Activated T-helper 1 cell treated with Interleukin-2 at 50 U/mL for 16 hours (primary cell): ENCODE results near the gene MAN1C1.

Experiments
- DNase-seq: peaks from one replicate; pipeline ENCODE4 v3.0.0-alpha.2; 2020; ENCODE audit warnings: low read depth

The MAN1C1 gene

GRCh38 chr1:25803368-25803767, 186.8 kb downstream of the MAN1C1 start:
- DNase-seq: no peak

- no peak for DNase-seq
These were observed 187.8 kb downstream of the MAN1C1 start for GRCh38 chr1:25804244-25804963.

GRCh38 chr1:25804964-25805862, 188.6 kb downstream of the MAN1C1 start:
- no peak for DNase-seq

DNA sequence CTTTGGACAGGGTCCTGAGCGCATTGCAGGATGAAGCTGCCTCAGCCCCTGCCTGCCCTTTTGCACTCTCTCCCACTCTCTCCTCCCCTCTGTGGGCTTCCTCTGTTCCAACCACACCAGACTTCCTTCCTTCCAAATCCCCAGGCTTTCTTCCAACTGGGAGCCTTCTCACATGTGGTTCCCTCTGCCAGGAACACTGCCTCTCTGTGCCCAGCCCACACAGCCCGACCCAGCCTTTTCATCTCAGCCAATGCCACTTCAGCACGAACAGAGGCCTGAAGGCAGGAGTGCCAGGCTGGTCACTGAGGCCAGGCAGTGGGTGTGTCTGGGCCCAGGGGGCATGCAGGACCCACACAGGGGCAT, 189.3 kb downstream of the MAN1C1 start:
- no peak for DNase-seq

- DNase-seq: no peak
These were observed 189.8 kb downstream of the MAN1C1 start for GRCh38 chr1:25806418-25806817.

GRCh38 chr1:25807480-25808390, 191.1 kb downstream of the MAN1C1 start:
- DNase-seq: no peak

GRCh38 chr1:25808481-25809244, 192.1 kb downstream of the MAN1C1 start:
- no peak for DNase-seq

GRCh38 chr1:25809283-25809926, 192.8 kb downstream of the MAN1C1 start:
- DNase-seq: no peak

DNA sequence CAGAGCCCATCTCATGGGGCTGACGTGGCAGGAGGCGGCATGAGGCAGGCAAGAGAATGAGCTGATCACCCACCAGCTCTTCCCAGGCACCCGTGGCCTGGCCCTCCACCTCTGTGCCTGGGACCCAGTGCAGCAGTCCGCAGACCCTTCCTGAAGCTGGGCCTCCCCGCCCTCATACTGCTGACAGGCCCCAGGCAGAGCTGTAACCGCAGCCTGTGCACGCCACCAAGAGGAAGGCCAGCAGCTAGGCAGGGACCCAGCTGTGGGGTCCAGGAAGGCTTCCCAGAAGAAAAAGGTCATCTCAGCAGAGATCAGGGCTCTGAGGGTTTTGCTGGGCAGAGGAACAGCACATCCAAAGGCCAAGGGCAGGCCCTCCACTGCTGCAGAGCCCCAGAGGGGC, 193.3 kb downstream of the MAN1C1 start:
- DNase-seq: no peak

DNA sequence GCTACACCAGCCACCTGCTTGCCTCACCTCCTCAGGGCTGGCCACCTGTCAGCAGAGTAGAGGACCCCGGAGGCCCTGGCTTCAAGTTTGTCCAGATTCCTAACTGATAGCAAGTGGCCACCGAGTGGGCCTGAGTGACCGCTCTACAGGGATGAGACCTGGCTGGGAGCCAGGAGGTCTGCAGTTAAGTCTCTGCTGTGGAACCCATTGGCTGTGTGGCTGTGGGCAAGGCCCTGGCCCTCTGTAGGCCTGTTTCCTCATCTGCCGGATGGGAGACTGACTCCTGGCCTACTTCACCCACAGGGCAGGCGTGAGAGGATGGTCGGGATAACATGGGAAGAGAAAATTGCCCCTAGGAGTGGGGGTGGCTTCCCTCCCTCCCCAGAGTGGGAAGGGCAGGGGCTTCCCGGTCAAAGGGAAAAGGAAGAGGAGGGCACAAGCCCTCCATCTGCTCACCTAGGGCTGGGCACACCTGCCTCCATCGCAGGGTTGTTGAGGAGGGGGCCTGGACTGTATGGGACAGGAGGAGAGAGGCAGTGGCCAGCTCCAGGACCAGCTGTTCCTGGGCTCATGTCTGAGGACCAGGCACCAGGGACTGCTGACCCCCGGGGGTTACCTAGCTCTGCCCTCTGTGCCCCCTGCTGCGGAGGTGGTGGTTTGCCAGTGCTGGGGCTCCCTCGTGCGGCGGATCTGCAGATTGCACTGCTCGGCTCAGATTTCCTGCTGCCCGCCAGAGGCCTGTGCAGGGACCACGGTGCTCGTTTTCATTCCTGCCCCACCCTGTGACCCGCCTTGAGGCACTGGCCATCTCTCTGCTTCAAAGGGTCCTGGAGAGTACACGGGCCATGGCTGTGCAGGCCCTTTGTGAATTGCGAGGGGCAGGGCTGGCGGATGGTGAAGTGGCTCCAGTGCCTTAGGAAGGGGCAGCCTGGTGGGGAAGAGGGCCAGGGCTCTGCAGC, 194.0 kb downstream of the MAN1C1 start:
- DNase-seq: peak; percentile 61

DNA sequence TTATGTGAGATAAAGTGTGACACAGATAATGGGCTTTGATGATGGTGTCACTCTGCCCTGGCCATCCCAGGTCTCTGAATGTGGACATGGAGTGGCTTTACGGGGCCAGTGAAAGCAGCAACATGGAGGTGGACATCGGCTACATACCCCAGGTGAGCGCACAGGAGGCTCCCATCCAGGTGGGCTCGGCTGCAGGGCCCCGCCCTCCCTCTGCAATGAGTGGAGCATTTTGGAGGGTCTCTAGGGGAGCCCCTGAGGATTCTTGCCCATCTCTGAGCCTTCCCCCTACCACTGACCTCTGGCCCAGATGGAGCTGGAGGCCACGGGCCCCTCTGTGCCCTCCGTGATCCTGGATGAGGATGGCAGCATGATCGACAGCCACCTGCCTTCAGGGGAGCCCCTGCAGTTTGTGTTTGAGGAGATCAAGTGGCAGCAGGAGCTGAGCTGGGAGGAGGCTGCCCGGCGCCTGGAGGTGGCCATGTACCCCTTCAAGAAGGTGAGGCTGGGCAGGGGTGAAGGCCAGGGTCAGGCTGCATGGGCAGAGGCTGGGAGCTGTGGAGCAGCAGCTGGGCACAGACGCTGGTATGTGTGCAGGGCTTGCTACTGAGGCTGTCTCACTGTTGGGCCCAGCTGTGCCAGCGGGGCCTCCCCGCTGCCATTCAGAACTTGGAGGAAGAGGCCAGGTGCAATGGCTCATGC, 194.9 kb downstream of the MAN1C1 start:
- no peak for DNase-seq

DNA sequence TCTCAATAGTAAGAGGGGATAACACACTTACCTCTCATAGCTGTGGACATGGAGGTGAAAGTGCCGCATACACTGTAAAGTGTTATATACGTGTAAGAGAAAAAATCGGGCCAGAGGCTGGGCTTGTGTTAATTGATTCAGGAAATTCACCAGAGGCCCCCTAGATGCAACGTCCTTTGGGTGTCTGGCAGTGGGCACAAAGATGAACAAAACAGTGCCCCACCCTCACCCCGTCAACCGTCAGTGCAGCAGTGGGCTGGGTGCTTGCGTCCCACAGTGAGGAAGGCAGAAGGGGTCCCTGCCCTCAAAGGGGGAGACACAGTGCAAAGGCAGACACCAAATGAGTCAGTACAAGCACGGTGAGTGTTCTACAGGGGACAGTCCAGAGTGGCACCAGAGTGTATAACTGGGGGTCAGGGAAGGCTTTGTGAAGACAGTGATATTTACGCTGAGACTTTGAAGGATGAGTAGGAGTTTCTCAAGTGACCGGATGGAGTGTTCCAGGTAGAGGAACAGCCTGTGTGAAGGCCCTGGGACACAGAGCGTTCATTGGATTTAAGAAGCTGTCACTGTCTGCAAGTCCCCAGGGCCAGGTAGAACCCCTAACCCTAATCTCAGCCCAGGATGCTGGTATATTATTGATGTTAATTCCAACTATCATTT, 196.6 kb downstream of the MAN1C1 start:
- no peak for DNase-seq

- no peak for DNase-seq
These were observed 197.3 kb downstream of the MAN1C1 start for GRCh38 chr1:25813734-25814471.

- no peak for DNase-seq
These were observed 198.0 kb downstream of the MAN1C1 start for GRCh38 chr1:25814549-25815087.

GRCh38 chr1:25815208-25816111, 198.9 kb downstream of the MAN1C1 start:
- no peak for DNase-seq

GRCh38 chr1:25816112-25816718, 199.6 kb downstream of the MAN1C1 start:
- DNase-seq: no peak
